H7 (cell line): Measurements from ENCODE around the gene FOXO3B. TPM values are rescaled to one million over a fixed set of nuclear protein-coding genes. Genes with fewer than 3 reads are reported as not detected.

Source experiments
- total RNA-seq: library from RNA; depleted of rRNA; stranded (reverse); fragments of >200 nt; shearing (Covaris generic); gene quantifications from 2 replicates; pipeline ENCODE4 v1.2.3, GENCODE V29; 2014; rRNA removed

FOXO3B gene
- total RNA-seq, 1 experiment from 2014 or later = 5.1 TPM

Other genes starting within 250 kb of the FOXO3B start
- gene LGALS9C, start 205.5 kb downstream of the FOXO3B start, total RNA-seq = not detected in 2 replicates
- gene TBC1D28, start 37.9 kb downstream of the FOXO3B start, total RNA-seq = 0.18 TPM in 1 of 2 replicates, not detected in the other
- not detected in 2 replicates for gene FBXW10, start 61.7 kb upstream of the FOXO3B start, total RNA-seq
- 23.7 and 24.2 TPM in 2 replicates for gene TVP23B, start 98.9 kb upstream of the FOXO3B start, total RNA-seq
- 62.9 and 68.6 TPM in 2 replicates for gene PRPSAP2, start 175.8 kb upstream of the FOXO3B start, total RNA-seq